OCI-LY7 (cell line): ENCODE measurements around the gene KCNH1. TPM values are rescaled to one million over a fixed set of nuclear protein-coding genes. Genes with fewer than 3 reads are reported as not detected.

ENCODE experiments used
- BruUV-seq: library from RNA; stranded (reverse); fragments of 400-500 nt; replicated peaks from 2 replicates; lab custom pipeline; 2021; lab: Mats Ljungman, UMichigan
- CTCF ChIA-PET: fragments of 300-600 bp; sonication (Branson Sonifier 250); formaldehyde crosslinking; loops from one replicate; lab custom pipeline; 2022; ENCODE audit warnings: antibody characterized with exemption; ENCODE audit not compliant: unreplicated experiment; lab: Charles Lee
- POLR2A ChIA-PET: fragments of 300-600 bp; sonication (Branson Sonifier 250); formaldehyde crosslinking; loops from one replicate; lab custom pipeline; 2022; ENCODE audit warnings: antibody characterized with exemption; lab: Charles Lee
- DNase-seq: peaks from one replicate; pipeline ENCODE4 v3.0.0-alpha.2; 2015; ENCODE audit warnings: low spot score
- H2AFZ ChIP-seq: fragments of 200-600 bp; sonication (generic), shearing (Covaris generic); 2 replicates; pipeline ENCODE4 v1.6.1; 2014; ENCODE audit warnings: mild to moderate bottlenecking, antibody characterized with exemption, low read length, moderate library complexity
- H3K27ac ChIP-seq: fragments of 200-600 bp; sonication (generic); 2 replicates; pipeline ENCODE4 v1.5.1; 2014; ENCODE audit warnings: mixed run types, low read depth, mild to moderate bottlenecking, moderate library complexity, low read length, inconsistent platforms; ENCODE audit not compliant: poor library complexity, severe bottlenecking
- H3K36me3 ChIP-seq: fragments of 200-600 bp; sonication (generic); 2 replicates; pipeline ENCODE4 v1.6.1; 2014; ENCODE audit warnings: mild to moderate bottlenecking, antibody characterized with exemption, low read length, moderate library complexity, mixed read lengths; ENCODE audit not compliant: insufficient read depth
- H3K4me1 ChIP-seq: fragments of 200-600 bp; sonication (generic); 2 replicates; pipeline ENCODE4 v1.5.1; 2014; ENCODE audit warnings: mild to moderate bottlenecking, low read length; ENCODE audit not compliant: insufficient read depth, poor library complexity, severe bottlenecking
- H3K4me2 ChIP-seq: fragments of 200-600 bp; sonication (generic); 2 replicates; pipeline ENCODE4 v1.6.1; 2014; ENCODE audit warnings: mild to moderate bottlenecking, low read length
- H3K4me3 ChIP-seq: fragments of 200-600 bp; sonication (generic); 2 replicates; pipeline ENCODE4 v1.5.1; 2014; ENCODE audit warnings: mild to moderate bottlenecking, low read depth, low read length; ENCODE audit not compliant: poor library complexity, severe bottlenecking
- H3K79me2 ChIP-seq: fragments of 200-600 bp; sonication (generic); 2 replicates; pipeline ENCODE4 v1.6.1; 2016; ENCODE audit warnings: low read depth, mild to moderate bottlenecking, low read length, moderate library complexity, mixed read lengths; ENCODE audit not compliant: insufficient read depth
- H3K9me2 ChIP-seq: fragments of 200-600 bp; sonication (generic); 2 replicates; pipeline ENCODE4 v1.6.1; 2016; ENCODE audit warnings: mild to moderate bottlenecking, low read length, mixed read lengths; ENCODE audit not compliant: insufficient read depth
- H3K9me3 ChIP-seq: fragments of 200-600 bp; sonication (generic); 2 replicates; pipeline ENCODE4 v1.6.1; 2014; ENCODE audit warnings: mild to moderate bottlenecking, mixed run types, low read length, mixed read lengths
- H4K20me1 ChIP-seq: fragments of 200-600 bp; sonication (generic); 2 replicates; pipeline ENCODE4 v1.6.1; 2014; ENCODE audit warnings: mild to moderate bottlenecking, antibody characterized with exemption, low read length, moderate library complexity, mixed read lengths; ENCODE audit not compliant: insufficient read depth
- CTCF ChIP-seq: fragments of 200-600 bp; sonication (generic); conservative IDR thresholded peaks from 2 replicates; pipeline ENCODE4 v1.5.1; 2014; ENCODE audit warnings: mild to moderate bottlenecking, antibody characterized with exemption, low read length, moderate library complexity, mixed read lengths
- EZH2phosphoT487 ChIP-seq: fragments of 200-600 bp; sonication (generic); IDR thresholded peaks from 2 replicates; pipeline ENCODE4 v1.6.1; 2018; ENCODE audit warnings: low read depth, borderline replicate concordance, mild to moderate bottlenecking, mixed run types, antibody characterized with exemption, low read length, moderate library complexity, mixed read lengths
- intact Hi-C: fragments of 100-400 bp; cut with micrococcal nuclease; formaldehyde crosslinking; loops from one replicate; pipeline ENCODE4 v1.10.0; 2022; ENCODE audit not compliant: unreplicated experiment
- total RNA-seq, 2 experiments: library from RNA; depleted of rRNA in 1 of 2; stranded (reverse); fragments of >200 nt in 1 of 2; shearing (Covaris generic) in 1 of 2; gene quantifications; 2 replicates each; pipeline ENCODE4 v1.2.3, GENCODE V29; 2014 to 2022

KCNH1 gene
- total RNA-seq, 2 experiments from 2014 or later = not detected

GRCh38 chr1:210794445-210794844 is 339.5 kb downstream of the KCNH1 start:
- no peak overlapping the region for H2AFZ ChIP-seq
- H3K4me2 ChIP-seq = no peak overlapping the region
- no peaks in the 10 kb centered on the region for H3K36me3 ChIP-seq
- DNase-seq = no peak
- H4K20me1 ChIP-seq = no peaks in the 10 kb centered on the region
- intact Hi-C loops = no loop called here
- H3K9me3 ChIP-seq = no peaks in the 10 kb centered on the region
- TF ChIP-seq EZH2phosphoT487 (no peak), CTCF (no peak)
- no peak overlapping the region for H3K27ac ChIP-seq
- no TSS peak for BruUV-seq
- no peaks in the 10 kb centered on the region for H3K4me1 ChIP-seq
- ChIA-PET CTCF (no interaction called here), POLR2A (interaction anchor here (0.6 kb wide), 1 partner anchor 495 kb away, joined by 3 read pairs; no protein-coding TSS in a partner anchor)
- no peaks in the 10 kb centered on the region for H3K79me2 ChIP-seq
- no peaks in the 10 kb centered on the region for H3K9me2 ChIP-seq
- H3K4me3 ChIP-seq = no peak overlapping the region

DNA sequence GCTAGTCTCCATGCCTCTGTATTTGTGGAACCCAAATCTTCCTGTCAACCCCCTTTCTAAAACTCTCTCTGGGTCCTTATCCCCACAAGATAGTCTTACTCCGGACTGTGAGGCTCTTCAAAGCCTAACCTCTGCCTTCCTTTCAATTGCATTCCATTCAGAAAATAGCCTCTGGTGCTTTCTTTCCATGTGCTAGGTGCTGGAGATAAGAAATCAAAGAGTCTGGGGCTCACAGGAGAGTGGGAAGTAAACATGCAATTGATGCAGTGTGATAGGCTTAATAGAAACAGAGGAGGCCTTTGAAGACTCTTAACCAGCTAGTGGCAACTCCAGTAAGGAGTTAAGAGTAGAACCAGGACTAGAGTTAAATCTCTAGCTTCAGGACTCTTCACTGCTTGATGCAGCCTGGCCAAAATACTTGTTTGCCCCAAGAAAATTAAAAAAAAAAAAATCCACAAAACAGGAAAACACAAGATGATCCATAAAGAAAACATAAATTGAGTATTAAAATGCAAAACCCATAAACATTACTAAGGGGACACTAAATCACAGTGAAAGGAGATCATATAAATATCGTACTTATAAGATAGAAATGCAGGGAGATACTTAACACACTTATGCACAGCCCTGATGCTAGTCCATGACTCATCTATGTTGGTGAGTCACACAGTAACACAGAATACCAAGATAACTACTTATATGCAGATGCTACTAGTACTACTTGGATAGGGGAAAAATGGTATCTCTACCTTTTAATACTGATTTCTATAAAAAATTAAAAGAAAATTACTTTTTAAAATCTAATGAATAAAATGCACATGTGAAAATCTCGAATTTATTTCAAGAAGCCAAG is 341.5 kb downstream of the KCNH1 start:
- intact Hi-C loops = no loop called here
- no peaks in the 10 kb centered on the region for H4K20me1 ChIP-seq
- BruUV-seq = no TSS peak
- TF ChIP-seq EZH2phosphoT487 (no peak), CTCF (no peak)
- no peak overlapping the region for H3K4me2 ChIP-seq
- H3K36me3 ChIP-seq = no peaks in the 10 kb centered on the region
- CTCF ChIA-PET = no interaction called here
- POLR2A ChIA-PET = interaction anchor here (0.7 kb wide), 1 partner anchor 633 kb away, joined by 4 read pairs; no protein-coding TSS in a partner anchor
- no peaks in the 10 kb centered on the region for H3K9me2 ChIP-seq
- no peak overlapping the region for H3K4me3 ChIP-seq
- H3K27ac ChIP-seq = no peak overlapping the region
- no peaks in the 10 kb centered on the region for H3K79me2 ChIP-seq
- no peaks in the 10 kb centered on the region for H3K9me3 ChIP-seq
- no peaks in the 10 kb centered on the region for H3K4me1 ChIP-seq
- no peak overlapping the region for H2AFZ ChIP-seq
- no peak for DNase-seq

DNA sequence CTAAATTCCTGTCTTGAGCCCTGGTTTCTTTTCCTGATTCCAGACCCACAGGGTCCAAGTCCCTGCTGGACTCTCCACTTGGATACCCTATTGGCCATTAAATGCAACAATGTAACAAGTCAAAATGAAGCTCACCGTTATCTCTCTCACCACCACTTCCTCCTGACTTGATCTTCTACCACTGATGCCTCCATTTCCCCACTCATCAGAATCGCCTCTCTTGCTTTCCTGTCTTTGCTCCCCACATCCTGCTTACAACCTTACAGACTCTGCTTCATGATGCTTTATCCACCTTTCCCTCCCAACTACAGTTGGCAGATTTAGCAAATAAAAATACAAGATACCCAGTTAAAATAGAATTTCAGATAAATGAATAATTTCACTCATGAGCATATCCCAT is 343.8 kb downstream of the KCNH1 start:
- H2AFZ ChIP-seq = no peak overlapping the region
- TF ChIP-seq EZH2phosphoT487 (no peak), CTCF (no peak)
- H3K27ac ChIP-seq = no peak overlapping the region
- intact Hi-C loops = no loop called here
- POLR2A ChIA-PET = interaction anchor here (0.8 kb wide), 1 partner anchor 19 kb away, joined by 3 read pairs; no protein-coding TSS in a partner anchor
- H3K9me2 ChIP-seq = no peaks in the 10 kb centered on the region
- BruUV-seq = no TSS peak
- H3K79me2 ChIP-seq = no peaks in the 10 kb centered on the region
- H3K4me2 ChIP-seq = no peak overlapping the region
- no peaks in the 10 kb centered on the region for H3K4me1 ChIP-seq
- CTCF ChIA-PET = no interaction called here
- no peak overlapping the region for H3K4me3 ChIP-seq
- no peaks in the 10 kb centered on the region for H4K20me1 ChIP-seq
- no peaks in the 10 kb centered on the region for H3K36me3 ChIP-seq
- H3K9me3 ChIP-seq = no peaks in the 10 kb centered on the region
- DNase-seq = no peak
